LNCaP clone FGC (cell line): ENCODE results near the gene GRK3.
"Not testable (repeated sequence)": the region's sequence is repeated elsewhere in the genome, so short reads cannot be mapped to it uniquely, and the experiment has no call there.

Experiments
- DNase-seq: peaks from one replicate; pipeline ENCODE4 v3.0.0-alpha.2; 2011; ENCODE audit warnings: low read depth
- H3K4me3 ChIP-seq: 2 replicates; pipeline ENCODE4 v1.5.1; 2011; ENCODE audit warnings: mild to moderate bottlenecking, low read depth, low read length, control low read depth
- CTCF ChIP-seq: IDR thresholded peaks from 2 replicates; pipeline ENCODE4 v1.5.1; 2012; ENCODE audit warnings: mild to moderate bottlenecking; ENCODE audit not compliant: control insufficient read depth, insufficient read depth; ENCODE audit errors: extremely low read depth

GRK3 gene

DNA sequence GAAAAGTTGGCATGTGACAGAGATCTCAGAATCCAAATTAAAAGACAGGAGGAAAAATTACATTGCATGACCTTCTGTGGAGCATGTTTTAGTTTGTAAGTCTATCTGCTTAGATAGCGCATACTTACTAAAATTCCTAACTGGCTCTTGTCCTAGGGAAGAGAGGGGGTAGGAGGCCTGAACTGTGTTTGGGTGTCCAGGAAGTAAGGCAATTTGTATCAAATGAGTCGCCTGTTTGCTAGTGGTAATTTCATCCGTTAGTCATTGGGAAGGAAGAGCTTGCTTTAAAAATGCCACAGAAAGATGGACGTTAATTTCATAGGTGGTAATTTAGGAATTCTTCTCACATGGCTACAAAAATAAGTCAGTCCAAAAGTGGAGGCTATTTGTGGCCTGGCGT lies 18.5 kb downstream of the GRK3 start:
- DNase-seq = no peak
- H3K4me3 ChIP-seq = no peak overlapping the region
- TF ChIP-seq CTCF = no peak

GRCh38 chr22:25584993-25585392 lies 20.5 kb downstream of the GRK3 start:
- not testable (repeated sequence) for H3K4me3 ChIP-seq, DNase-seq

DNA sequence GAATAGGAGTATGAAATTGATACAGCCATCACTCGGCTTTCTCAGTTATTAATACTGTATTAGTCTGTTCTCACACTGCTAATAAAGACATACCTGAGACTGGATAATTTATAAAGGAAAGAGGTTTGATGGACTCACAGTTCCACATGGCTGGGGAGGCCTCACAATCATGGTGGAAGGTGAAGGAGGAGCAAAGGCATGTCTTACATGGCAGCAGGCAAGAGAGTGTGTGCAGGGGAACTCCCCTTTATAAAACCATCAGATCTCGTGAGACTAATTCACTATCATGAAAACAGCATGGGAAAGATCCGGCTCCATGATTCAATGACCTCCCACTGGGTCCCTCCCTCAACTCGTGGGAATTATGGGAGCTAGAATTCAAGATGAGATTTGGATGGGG lies 25.2 kb downstream of the GRK3 start:
- DNase-seq, H3K4me3 ChIP-seq: not testable (repeated sequence)

- DNase-seq = not testable (repeated sequence)
Measured at GRCh38 chr22:25593323-25593722, 28.8 kb downstream of the GRK3 start.

GRCh38 chr22:25598609-25599008 lies 34.1 kb downstream of the GRK3 start:
- DNase-seq = no peak
- H3K4me3 ChIP-seq = no peak overlapping the region
- no peak for TF ChIP-seq CTCF

More at GRCh38 chr22:25593323-25593722, 28.8 kb downstream of the GRK3 start:
- H3K4me3 ChIP-seq = not testable (repeated sequence)

DNA sequence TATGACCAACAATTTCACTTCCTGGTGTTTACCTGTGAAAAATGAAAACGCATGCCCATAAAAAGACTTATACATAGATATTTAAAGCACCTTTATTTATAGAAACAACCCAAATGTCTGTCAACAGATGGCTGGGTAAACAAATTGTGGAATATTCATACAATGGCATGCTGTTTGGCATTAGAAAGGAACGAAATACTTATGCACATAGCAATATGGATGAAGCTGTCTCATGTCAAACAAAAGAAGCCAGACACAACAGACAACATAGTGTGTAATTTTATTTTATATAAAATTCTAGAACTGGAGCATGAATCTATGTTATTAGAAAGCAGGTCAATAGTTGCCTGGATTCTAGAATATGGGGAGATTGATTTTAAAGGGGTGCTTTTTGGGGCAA lies 38.0 kb downstream of the GRK3 start:
- TF ChIP-seq CTCF = no peak
- DNase-seq = no peak
- no peak overlapping the region for H3K4me3 ChIP-seq

GRCh38 chr22:25602916-25603315 lies 38.4 kb downstream of the GRK3 start:
- no peak for DNase-seq
- H3K4me3 ChIP-seq = no peak overlapping the region
- no peak for TF ChIP-seq CTCF

GRCh38 chr22:25605146-25605545 lies 40.7 kb downstream of the GRK3 start:
- DNase-seq, H3K4me3 ChIP-seq: not testable (repeated sequence)

- not testable (repeated sequence) for DNase-seq
Measured at GRCh38 chr22:25605565-25605964, 41.1 kb downstream of the GRK3 start.

DNA sequence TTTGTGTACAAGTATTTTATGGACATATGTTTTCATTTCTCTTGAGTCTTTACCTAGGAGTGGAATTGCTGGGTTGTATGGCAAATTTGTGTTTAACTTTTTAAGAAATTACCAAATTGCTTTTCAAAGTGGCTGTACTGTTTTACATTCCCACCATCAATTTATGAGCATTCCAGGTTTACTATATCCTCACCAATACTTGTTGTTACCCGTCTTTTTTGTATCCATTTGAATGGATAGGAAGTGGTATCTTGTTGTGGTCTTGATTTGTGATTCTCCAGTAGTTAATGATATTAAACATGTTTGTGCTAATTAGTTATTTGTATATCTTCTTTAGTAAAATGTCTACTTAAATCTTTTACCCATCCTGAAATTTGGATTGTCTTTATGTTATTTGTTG lies 46.8 kb downstream of the GRK3 start:
- not testable (repeated sequence) for H3K4me3 ChIP-seq, DNase-seq

More at GRCh38 chr22:25605565-25605964, 41.1 kb downstream of the GRK3 start:
- H3K4me3 ChIP-seq = not testable (repeated sequence)

DNA sequence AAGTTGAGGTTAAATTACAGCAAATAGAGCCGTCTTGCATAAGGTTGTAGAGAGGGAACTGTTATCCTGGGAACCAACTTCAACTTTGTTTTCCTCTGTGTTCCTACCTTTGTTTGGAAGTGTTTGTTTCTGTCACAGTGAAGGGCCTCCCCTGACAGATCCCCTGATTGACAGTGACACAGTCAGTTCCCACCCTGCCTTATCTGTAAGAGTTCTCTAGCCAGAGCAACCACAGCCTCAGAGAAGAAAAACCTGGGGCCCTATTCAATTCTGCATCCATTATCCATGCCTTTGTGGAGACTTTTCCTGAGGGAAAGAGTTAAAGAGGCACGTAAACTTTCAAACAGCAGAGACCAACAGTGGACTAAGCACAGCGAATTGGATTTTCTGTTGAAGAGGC lies 48.7 kb downstream of the GRK3 start:
- not testable (repeated sequence) for H3K4me3 ChIP-seq, DNase-seq

- H3K4me3 ChIP-seq, DNase-seq: not testable (repeated sequence)
Measured at GRCh38 chr22:25613558-25613957, 49.1 kb downstream of the GRK3 start.

DNA sequence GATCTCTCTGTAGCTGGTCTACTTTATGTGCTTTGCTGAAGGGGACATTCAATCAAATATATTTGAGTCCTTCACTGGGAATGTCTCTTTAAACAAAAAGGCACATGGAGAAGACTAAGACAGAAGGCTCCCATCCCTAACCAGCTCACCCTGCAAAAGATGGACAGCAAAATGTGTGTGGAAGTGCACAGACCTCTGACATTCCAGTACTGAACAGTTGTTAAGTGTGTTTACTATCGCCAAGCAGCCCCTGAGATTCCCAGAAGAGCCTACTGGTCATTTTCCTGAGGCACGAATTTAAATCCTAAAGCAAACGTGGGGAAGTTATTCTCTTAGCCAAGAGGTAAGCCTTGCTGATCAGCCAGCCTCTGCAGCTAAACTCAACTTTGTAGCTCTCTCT lies 50.3 kb downstream of the GRK3 start:
- not testable (repeated sequence) for H3K4me3 ChIP-seq, DNase-seq
